HG03354 (cell line): ENCODE data around the gene TAS1R3.
"Not testable (repeated sequence)": the region's sequence is repeated elsewhere in the genome, so short reads cannot be mapped to it uniquely, and the experiment has no call there.

Experiments used
- ATAC-seq: cut with Tn5 transposase; IDR thresholded peaks from one replicate; pipeline ENCODE4 v1.9.1; 2021; ENCODE audit warnings: mild to moderate bottlenecking; ENCODE audit not compliant: unreplicated experiment, poor library complexity, severe bottlenecking

TAS1R3 gene

DNA sequence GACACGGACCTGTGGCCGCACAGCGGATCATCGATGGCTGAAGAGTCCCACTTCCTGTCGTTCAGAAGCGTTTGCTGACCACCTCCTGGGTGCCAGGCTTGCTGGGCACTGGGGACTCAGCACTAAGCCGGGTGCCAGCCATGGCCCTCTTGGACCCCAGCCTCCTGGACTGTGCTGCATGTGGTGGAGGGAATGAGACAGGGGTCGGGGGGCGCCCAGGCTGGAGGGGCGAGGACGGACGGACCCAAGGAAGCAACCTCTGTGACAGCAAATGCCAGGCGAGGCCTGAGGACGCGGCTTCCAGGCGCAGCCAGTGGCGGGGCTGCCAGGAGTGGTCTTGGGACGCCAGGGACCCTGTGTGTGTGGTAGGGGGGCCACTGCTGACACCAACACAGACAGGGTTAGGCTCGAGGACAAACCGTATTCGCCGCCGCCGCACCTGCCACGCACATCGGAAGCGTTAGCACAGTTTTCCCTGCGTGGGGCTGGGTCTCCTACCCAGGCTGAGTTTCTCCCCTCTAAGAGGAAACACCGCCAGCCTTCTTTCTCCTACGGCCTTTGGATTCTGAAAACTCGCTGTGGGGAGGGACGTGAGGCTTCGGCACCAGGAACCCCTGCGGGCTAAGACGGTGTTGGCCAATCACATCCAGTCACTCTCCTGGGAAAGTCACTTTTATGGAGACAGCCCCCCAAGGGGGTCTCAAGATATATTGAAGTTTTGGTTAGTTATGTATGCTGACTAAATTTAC is 30.3 kb downstream of the TAS1R3 start:
- no peak for ATAC-seq

DNA sequence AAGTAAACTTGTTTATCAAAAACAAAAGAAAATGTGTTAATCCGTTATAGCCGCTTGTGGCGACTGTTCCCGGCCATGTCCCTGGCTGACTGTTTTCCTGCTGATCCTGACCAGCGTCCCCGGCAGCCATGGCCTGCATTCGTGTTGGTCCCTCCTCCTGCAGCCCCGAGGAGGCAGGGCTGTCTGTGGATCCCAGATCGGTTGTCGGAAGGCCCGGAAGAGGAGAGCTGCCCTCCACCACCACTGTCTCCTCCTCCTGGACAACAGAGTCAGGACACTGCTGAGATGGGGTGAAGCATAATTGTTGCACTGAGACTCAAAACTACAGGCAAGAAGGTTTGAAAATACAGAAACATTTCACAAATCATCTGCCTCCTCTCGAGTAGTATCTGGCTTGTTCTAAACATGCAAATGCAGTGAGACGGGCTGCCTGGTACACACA is 30.9 kb downstream of the TAS1R3 start:
- no peak for ATAC-seq

GRCh38 chr1:1364266-1364665 is 33.2 kb downstream of the TAS1R3 start:
- ATAC-seq, result no peak

DNA sequence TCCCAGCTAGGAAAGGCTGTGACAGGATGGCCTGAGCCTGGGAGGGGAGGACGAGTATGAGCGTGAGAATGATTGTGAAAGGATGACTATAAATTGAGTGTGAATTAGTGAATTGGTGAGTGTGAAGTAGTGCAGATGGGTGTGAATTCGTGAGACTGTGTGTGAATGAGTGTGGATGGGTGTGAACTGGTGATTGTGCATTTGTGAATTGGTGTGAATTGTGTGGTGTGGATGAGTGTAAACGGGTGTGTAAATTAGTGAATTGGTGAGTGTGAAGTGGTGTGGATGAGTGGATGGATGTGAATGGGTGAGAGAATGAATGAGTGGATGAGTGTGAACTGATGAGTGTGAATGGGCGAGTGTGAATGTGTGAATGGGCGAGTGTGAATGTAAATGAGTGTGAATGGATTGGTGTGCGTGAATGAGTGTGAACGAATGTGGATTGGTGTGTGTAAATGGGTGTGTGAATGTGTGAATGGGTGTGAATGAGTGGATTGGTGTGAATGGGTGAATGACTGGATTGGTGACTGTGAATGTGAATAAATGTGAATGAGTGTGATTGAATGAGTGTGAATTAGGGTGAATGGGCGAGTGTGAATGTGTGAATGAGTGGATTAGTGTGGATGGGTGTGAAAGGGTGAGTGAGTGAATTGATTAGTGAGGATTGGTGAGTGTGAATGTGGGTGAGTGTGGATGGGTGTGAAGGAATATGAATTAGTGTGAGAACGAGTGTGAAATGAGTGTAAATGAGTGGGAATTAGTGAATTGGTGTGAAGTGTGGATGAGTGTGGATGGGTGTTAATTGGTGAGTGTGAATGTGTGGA is 35.0 kb downstream of the TAS1R3 start:
- no peak for ATAC-seq

- ATAC-seq, result no peak
These were observed 35.6 kb downstream of the TAS1R3 start for GRCh38 chr1:1366699-1367066.

- no peak for ATAC-seq
These were observed 36.2 kb downstream of the TAS1R3 start for GRCh38 chr1:1367315-1367714.

DNA sequence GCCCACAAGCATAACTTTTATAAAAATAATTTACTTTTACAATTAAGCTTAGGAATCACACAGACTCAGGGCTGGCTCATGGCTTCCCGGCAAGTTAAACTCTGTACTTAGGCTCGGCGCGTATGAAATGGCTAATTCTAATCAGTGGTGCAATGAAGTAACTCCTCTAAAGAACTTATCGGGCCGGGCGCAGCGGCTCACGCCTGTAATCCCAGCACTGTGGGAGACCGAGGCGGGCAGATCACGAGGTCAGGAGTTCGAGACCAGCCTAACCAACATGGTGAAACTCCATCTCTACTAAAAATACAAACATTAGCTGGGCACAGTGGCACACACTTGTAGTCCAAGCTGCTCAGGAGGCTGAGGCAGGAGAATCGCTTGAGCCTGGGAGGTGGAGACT is 39.0 kb downstream of the TAS1R3 start:
- ATAC-seq, result not testable (repeated sequence)

DNA sequence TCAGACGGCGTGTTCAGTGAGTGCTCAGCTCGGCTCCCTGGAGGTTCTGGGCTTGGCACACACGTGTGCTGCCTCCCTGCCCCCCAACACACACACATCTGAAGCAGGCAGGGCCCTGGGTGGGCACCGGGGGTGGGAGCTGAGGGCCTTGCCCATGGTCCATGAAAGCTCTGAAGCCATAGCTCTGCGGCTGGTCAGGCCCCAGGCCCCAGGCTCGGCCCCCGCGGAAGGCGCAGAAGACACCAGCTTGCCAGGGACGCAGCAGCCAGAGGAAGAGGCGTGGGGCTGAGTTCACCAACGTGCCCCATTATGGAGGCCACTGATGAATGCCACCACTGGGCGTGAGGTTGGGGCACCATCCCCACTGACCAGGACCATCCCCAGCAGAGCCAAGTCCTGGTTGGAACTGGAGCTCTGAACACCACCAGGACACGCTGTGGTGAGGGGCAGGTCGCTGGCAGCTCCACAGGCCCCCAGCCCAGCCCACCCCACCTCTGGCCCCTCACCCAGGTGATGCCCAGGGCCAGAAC is 39.8 kb downstream of the TAS1R3 start:
- no peak for ATAC-seq

GRCh38 chr1:1371364-1371745 is 40.3 kb downstream of the TAS1R3 start:
- no peak for ATAC-seq

DNA sequence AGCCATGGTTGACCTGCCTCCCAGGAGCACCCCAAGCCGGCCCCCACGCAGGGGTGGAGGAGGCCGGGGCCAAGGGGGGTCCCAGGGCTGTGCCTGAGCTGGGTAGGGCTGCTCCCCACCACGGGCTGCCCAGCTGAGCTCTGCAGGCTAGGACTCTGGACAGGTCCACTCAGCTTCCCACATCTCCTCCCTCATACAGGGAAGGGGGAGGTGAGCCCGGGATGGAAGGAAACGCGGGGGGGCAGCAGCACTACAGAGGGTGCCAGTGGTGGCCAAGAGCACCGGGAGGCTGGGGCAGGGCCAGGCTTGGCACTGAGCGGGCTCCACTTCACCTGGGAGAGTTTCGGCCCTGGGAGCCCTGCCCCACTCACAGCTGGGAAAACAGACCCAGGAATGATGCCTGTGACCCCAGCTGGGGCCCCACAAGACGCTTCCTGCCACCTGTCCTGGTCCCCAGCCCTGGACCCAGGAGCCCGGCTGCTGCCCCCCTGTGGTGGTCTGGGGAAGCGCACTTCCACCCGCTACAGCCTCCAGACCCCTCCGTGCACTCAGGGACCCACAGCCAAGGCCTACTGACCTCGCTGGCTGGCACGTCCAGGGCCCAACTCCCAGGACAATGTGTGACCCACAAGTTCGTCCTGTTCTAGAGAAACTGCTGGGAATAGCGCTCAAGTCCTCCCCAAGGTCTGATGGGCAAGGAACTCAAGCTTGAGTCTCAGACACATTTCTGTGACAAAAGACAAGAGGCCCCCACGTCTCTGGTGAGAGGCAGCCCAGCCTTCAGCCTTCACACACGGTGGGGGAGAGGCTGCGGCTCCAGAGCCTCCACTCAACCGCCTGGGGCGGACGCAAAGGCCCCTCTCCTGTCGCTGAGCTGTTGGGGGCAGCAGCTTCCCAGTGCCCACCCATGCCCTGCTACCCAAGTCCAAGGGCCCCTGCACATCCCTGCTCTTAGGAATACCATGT is 40.9 kb downstream of the TAS1R3 start:
- ATAC-seq, result no peak

GRCh38 chr1:1373051-1373814 is 42.2 kb downstream of the TAS1R3 start:
- no peak for ATAC-seq

GRCh38 chr1:1373815-1374588 is 42.9 kb downstream of the TAS1R3 start:
- no peak for ATAC-seq

DNA sequence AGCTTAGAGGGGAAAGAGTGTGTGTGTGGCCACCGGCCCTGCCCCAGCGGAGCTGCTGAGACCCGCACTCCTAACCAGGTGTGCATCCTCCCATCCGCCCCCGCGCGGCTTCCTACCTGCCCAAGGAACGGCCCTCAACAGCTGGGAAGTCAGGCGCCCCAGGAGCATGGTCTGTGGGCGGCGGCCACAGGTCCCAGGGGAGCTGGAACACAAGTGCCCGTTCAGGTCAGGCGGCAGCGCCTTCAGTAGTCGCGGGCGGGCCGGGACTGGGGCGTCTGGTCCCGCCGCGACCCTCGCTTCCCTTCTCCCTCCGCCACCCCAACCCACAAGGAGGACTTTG is 43.5 kb downstream of the TAS1R3 start:
- ATAC-seq, result peak; percentile 2

DNA sequence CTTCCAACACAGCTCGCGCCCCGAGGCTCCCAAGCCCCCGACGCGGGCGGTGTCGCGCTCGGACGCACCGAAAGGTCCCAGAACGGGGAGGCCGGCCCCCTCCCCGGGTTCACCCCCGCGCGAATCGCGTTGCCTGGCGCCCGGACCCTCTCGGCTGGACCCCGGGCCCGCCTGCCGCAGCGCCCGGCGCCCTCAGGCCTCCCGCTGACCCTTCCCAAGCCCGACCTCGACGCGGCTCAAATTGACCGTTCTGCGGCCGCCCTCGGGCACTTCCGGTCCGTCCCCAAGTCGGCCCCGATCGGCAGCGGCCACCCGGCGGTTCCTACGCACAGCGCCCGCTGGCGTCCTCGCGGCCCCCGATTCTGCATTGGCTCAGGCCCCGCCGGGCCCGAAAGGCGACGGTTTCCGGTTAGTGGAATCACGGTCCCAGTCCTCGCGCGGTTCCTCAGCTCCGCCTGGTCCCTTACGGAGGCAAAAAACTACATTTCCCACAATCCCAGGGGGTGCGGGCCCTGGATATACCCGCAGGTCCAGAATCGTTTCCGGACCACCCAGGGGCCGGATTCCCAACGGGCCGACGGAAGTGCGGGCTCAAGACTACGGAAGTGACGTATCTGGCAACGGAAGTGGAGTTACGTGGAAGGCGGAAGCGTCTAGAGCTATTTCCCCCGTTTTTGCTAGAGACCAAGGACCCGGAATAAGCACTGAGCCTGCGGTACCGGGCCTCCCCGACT is 44.0 kb downstream of the TAS1R3 start, which contains the start of gene AURKAIP1:
AURKAIP1 (minus strand) TSS at position 279 of the 734 bp plus-strand sequence. CDS start 451 bp downstream, outside the sequence.
- peak; percentile 87 for ATAC-seq

DNA sequence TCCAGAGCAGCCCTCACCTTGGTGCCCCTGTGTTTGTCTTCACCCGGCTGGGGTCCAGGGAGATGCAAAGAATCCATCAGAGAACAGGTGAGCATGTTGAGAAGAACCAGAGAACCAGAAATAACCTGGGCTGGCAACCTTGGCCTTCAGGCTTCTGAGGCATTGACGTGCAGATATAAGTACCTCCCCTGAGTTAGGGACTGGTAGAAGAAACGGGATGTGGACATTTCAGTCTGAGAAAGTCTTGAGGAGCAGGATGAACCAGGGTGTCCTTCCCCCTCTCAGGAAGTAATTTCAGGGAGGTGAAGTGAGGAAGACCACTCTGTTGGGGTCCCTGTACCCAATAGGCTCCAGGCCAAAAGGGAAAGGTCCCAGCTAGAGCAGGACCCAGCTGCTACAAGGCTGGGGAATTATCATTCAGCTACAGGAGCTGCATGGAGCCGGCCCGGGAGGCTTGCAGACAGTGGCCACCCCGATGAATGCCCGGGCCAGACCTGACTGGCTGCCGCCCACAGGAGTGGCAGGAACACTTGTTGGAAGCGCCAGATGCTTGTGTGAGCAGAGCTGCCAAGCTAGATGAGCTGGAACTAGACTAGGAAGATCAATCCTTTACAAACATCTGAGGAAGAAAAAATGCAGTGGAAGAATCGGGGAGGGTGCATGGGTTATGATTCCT is 45.6 kb downstream of the TAS1R3 start:
- ATAC-seq, result no peak

- no peak for ATAC-seq
These were observed 46.6 kb downstream of the TAS1R3 start for GRCh38 chr1:1377540-1378205.

GRCh38 chr1:1380860-1381259 is 49.8 kb downstream of the TAS1R3 start:
- ATAC-seq, result no peak
